ENCODE results near the gene LMX1A. TPM values are rescaled to one million over a fixed set of nuclear protein-coding genes. Genes with fewer than 3 reads are reported as not detected.

The LMX1A gene
- total and polyA plus RNA-seq, 9 of the 15 experiments (the other 6 are each of a cell fraction or from before 2014, with no cell fraction given), result not detected

GRCh38 chr1:165241952-165242351, 114.6 kb downstream of the LMX1A start:
- H3K4me1 ChIP-seq (replicated peaks in 1 of 2; ENCODE audit: control insufficient read depth in 2 of 2, insufficient read depth in 2 of 2, low read length in 2 of 2), result no peaks in the 10 kb centered on the region
- intact Hi-C loops (cut with micrococcal nuclease), result no loop called here
- H4K20me1 ChIP-seq (replicated peaks; ENCODE audit: control insufficient read depth, insufficient read depth, low read length), result no peaks in the 10 kb centered on the region
- H3K4me2 ChIP-seq (ENCODE audit: insufficient read depth, low read length), result no peak overlapping the region
- TF ChIP-seq NR2C2 (CRISPR knock-in tag; IDR thresholded peaks at IDR 0.05) (no peak), NR2C2 (tag; IDR thresholded peaks at IDR 0.05) (no peak), ZNF398 (CRISPR knock-in tag; IDR thresholded peaks at IDR 0.05) (no peak), SIRT6 (IDR thresholded peaks at IDR 0.05; ENCODE audit: low read depth, low read length) (no peak), PKNOX1 (IDR thresholded peaks at IDR 0.05) (no peak), CREB5 (CRISPR knock-in tag; IDR thresholded peaks at IDR 0.05) (no peak), ZBTB17 (CRISPR knock-in tag; IDR thresholded peaks at IDR 0.05) (no peak)
- H3K27me3 ChIP-seq (ENCODE audit: control insufficient read depth in 2 of 2, insufficient read depth in 2 of 2, low read length in 2 of 2), result no peaks in the 10 kb centered on the region; a peak in 2 of 5 replicates
- no peaks in the 10 kb centered on the region for H3K9me3 ChIP-seq (replicated peaks; ENCODE audit: control insufficient read depth, insufficient read depth, low read depth, low read length)
- ChIA-PET POLR2A (no interaction called here), CTCF (ENCODE audit: low intra/inter-chr PET ratio) (no interaction called here)
- H3K9ac ChIP-seq (ENCODE audit: insufficient read depth in 1 of 2, low read depth in 2 of 2, low read length in 2 of 2), result no peak overlapping the region
- in situ Hi-C loops (cut with MboI), result no loop called here
- no peak overlapping the region for H3K4me3 ChIP-seq
- ATAC-seq (no peak), FAIRE-seq (no peak), DNase-seq (ENCODE audit: extremely low read depth in 1 of 4, low spot score in 3 of 4) (no peak)
- WGBS (ENCODE audit: insufficient coverage, low coverage, missing lambda C conversion rate), result 0% methylated on average over 4 of the region's 4 CpGs
- H3K9me1 ChIP-seq (ENCODE audit: control insufficient read depth, insufficient read depth, low read length), result no peaks in the 10 kb centered on the region
- no peak overlapping the region for H2AFZ ChIP-seq (ENCODE audit: low read depth, low read length)
- no peak overlapping the region for H3K27ac ChIP-seq (ENCODE audit: extremely low read depth, low read depth, low read length)
- BruUV-seq (replicated peaks), result no TSS peak
- H3K36me3 ChIP-seq (ENCODE audit: control insufficient read depth, insufficient read depth, low read length), result no peaks in the 10 kb centered on the region
- H3K79me2 ChIP-seq (ENCODE audit: control insufficient read depth, insufficient read depth, low read length), result no peaks in the 10 kb centered on the region
